ENCODE results near the gene SRSF4. TPM values are rescaled to one million over a fixed set of nuclear protein-coding genes. Genes with fewer than 3 reads are reported as not detected.

SRSF4 gene
- total and polyA plus RNA-seq, 2 donors (not counting 1 experiment from before 2014, with no cell fraction given): 48.4 to 93.5 TPM

GRCh38 chr1:29221296-29221695 lies 39.6 kb upstream of the SRSF4 start:
- no peaks in the 10 kb centered on the region for H3K4me1 Mint-ChIP-seq
- ChIA-PET POLR2A (no interaction called here), CTCF (interaction anchor here (0.6 kb wide), 1 partner anchor 1597 kb away, joined by 4 read pairs; no protein-coding TSS in a partner anchor)
- Histone ChIP-seq H3K36me3 (replicated peaks in 1 of 2; ENCODE audit: control extremely low read depth in 1 of 2, control insufficient read depth in 1 of 2, extremely low read depth in 1 of 2, insufficient read depth in 2 of 2, low read length in 1 of 2) (peaks cover 3 to 27% of the 10 kb centered on the region in 2 experiments), H3K79me2 (ENCODE audit: control insufficient read depth, insufficient read depth, low read length) (no peaks in the 10 kb centered on the region), H3K4me2 (replicated peaks; ENCODE audit: low read depth, low read length, poor library complexity, severe bottlenecking) (no peak overlapping the region), H3K9ac (ENCODE audit: low read length) (no peak overlapping the region), H3K4me1 (ENCODE audit: control insufficient read depth in 2 of 2, insufficient read depth in 2 of 2, low read length in 2 of 2) (no peaks in the 10 kb centered on the region), H3K27ac (ENCODE audit: low read length in 2 of 2) (no peak overlapping the region), H2AFZ (ENCODE audit: insufficient read depth, low read depth, low read length, poor library complexity, severe bottlenecking) (no peak overlapping the region), H4K20me1 (ENCODE audit: control insufficient read depth, insufficient read depth, low read length, poor library complexity, severe bottlenecking) (no peaks in the 10 kb centered on the region), H3K27me3 (replicated peaks in 1 of 4; ENCODE audit: control extremely low read depth in 1 of 4, control insufficient read depth in 3 of 4, insufficient read depth in 4 of 4, low read length in 3 of 4) (no peaks in the 10 kb centered on the region), H3K4me3 (ENCODE audit: control extremely low read depth in 1 of 5, extremely low read depth in 1 of 5, insufficient read depth in 1 of 5, low read depth in 2 of 5, low read length in 4 of 5) (no peak overlapping the region), H3K9me3 (ENCODE audit: control extremely low read depth in 1 of 3, control insufficient read depth in 2 of 3, insufficient read depth in 1 of 3, low read length in 2 of 3) (no peaks in the 10 kb centered on the region)
- DNase-seq (no peak), ATAC-seq (ENCODE audit: low read depth) (no peak)
- TF ChIP-seq CTCF (IDR thresholded peaks at IDR 0.05) (no peak), EZH2 (IDR thresholded peaks at IDR 0.05; ENCODE audit: borderline replicate concordance, insufficient read depth, low read depth, low read length, poor library complexity, severe bottlenecking) (no peak)
- H3K27me3 Mint-ChIP-seq: no peaks in the 10 kb centered on the region
- WGBS (ENCODE audit: insufficient coverage): 100% methylated on average over 3 of the region's 3 CpGs
- H3K4me3 Mint-ChIP-seq: no peak overlapping the region
- H3K9me3 Mint-ChIP-seq (ENCODE audit: insufficient read depth): no peaks in the 10 kb centered on the region
- intact Hi-C loops (cut with micrococcal nuclease): no loop called here
- no peak overlapping the region for H3K27ac Mint-ChIP-seq

GRCh38 chr1:29218223-29218622 lies 36.5 kb upstream of the SRSF4 start:
- TF ChIP-seq EZH2 (IDR thresholded peaks at IDR 0.05; ENCODE audit: borderline replicate concordance, insufficient read depth, low read depth, low read length, poor library complexity, severe bottlenecking) (no peak), CTCF (IDR thresholded peaks at IDR 0.05) (no peak)
- POLR2A ChIA-PET: no interaction called here

More at GRCh38 chr1:29218223-29218622, 36.5 kb upstream of the SRSF4 start:
- intact Hi-C loops (cut with micrococcal nuclease): no loop called here
- Mint-ChIP-seq H3K9me3 (ENCODE audit: insufficient read depth) (no peaks in the 10 kb centered on the region), H3K27me3 (no peaks in the 10 kb centered on the region), H3K27ac (no peak overlapping the region), H3K4me1 (no peaks in the 10 kb centered on the region), H3K4me3 (no peak overlapping the region)
- CTCF ChIA-PET: interaction anchor here (1.4 kb wide), 1 partner anchor 13 kb away, joined by 4 read pairs; the partner anchor contains the start of gene MECR
- no peaks in the 10 kb centered on the region for H3K9me3 ChIP-seq (ENCODE audit: control extremely low read depth in 1 of 3, control insufficient read depth in 2 of 3, insufficient read depth in 1 of 3, low read length in 2 of 3)
- no peak overlapping the region for H3K4me3 ChIP-seq (ENCODE audit: control extremely low read depth in 1 of 5, extremely low read depth in 1 of 5, insufficient read depth in 1 of 5, low read depth in 2 of 5, low read length in 4 of 5)
- no peaks in the 10 kb centered on the region for H3K79me2 ChIP-seq (ENCODE audit: control insufficient read depth, insufficient read depth, low read length)
- ATAC-seq (ENCODE audit: low read depth) (no peak), DNase-seq (no peak)
- H2AFZ ChIP-seq (ENCODE audit: insufficient read depth, low read depth, low read length, poor library complexity, severe bottlenecking): no peak overlapping the region
- no peak overlapping the region for H3K27ac ChIP-seq (ENCODE audit: low read length in 2 of 2)
- peaks cover 0 to 36% of the 10 kb centered on the region in 2 experiments for H3K36me3 ChIP-seq (replicated peaks in 1 of 2; ENCODE audit: control extremely low read depth in 1 of 2, control insufficient read depth in 1 of 2, extremely low read depth in 1 of 2, insufficient read depth in 2 of 2, low read length in 1 of 2)
- H3K27me3 ChIP-seq (replicated peaks in 1 of 4; ENCODE audit: control extremely low read depth in 1 of 4, control insufficient read depth in 3 of 4, insufficient read depth in 4 of 4, low read length in 3 of 4): no peaks in the 10 kb centered on the region
- H3K4me1 ChIP-seq (ENCODE audit: control insufficient read depth in 2 of 2, insufficient read depth in 2 of 2, low read length in 2 of 2): no peaks in the 10 kb centered on the region
- no peak overlapping the region for H3K9ac ChIP-seq (ENCODE audit: low read length)
- no peaks in the 10 kb centered on the region for H4K20me1 ChIP-seq (ENCODE audit: control insufficient read depth, insufficient read depth, low read length, poor library complexity, severe bottlenecking)
- no CpG with 5 or more reads among the region's 2 CpGs for WGBS (ENCODE audit: insufficient coverage)
- H3K4me2 ChIP-seq (replicated peaks; ENCODE audit: low read depth, low read length, poor library complexity, severe bottlenecking): no peak overlapping the region
